Measurements from ENCODE around the gene FBXO11. TPM values are rescaled to one million over a fixed set of nuclear protein-coding genes. Genes with fewer than 3 reads are reported as not detected.
"Not testable (repeated sequence)": the region's sequence is repeated elsewhere in the genome, so short reads cannot be mapped to it uniquely, and the experiment has no call there.

The FBXO11 gene
- total RNA-seq, 4 donors from 2014 or later: 37.3 to 53.8 (median 47.0) TPM

GRCh38 chr2:47905386-47906156 lies 727 bp downstream of the FBXO11 start:
- WGBS: 1% methylated on average over 40 of the region's 105 CpGs
- intact Hi-C loops (cut with DNase I): loop anchor here (5.0 kb wide), 3 partner anchors 123 to 532 kb away; partner anchors contain the start of gene MSH6
- H3K36me3 ChIP-seq: no peaks in the 10 kb centered on the region

GRCh38 chr2:47903781-47904490 lies 2.4 kb downstream of the FBXO11 start:
- Histone ChIP-seq H3K4me1 (peaks cover 21 to 52% (median 49%) of the 10 kb centered on the region in 4 donors), H3K9me3 (no peaks in the 10 kb centered on the region), H3K27ac (replicated peaks in 1 of 4) (peak overlapping the region; percentile 92 to 100 (median 99)), H3K27me3 (no peaks in the 10 kb centered on the region), H3K4me3 (peak overlapping the region; percentile 80 to 97 (median 94)), H3K36me3 (no peaks in the 10 kb centered on the region)
- TF ChIP-seq POLR2A (IDR thresholded peaks at IDR 0.05; ENCODE audit: low read depth): no peak
- TF ChIP-seq POLR2AphosphoS5 (IDR thresholded peaks at IDR 0.05): no peak
- no peak for TF ChIP-seq EP300 (IDR thresholded peaks at IDR 0.05)
- TF ChIP-seq CTCF (IDR thresholded peaks at IDR 0.05): no peak
- no peak for DNase-seq (ENCODE audit: extremely low spot score)
- intact Hi-C loops (cut with DNase I): loop anchor here (5.0 kb wide), 1 partner anchor 37 kb away; no protein-coding TSS in a partner anchor
- 1% methylated on average over 9 of the region's 10 CpGs for WGBS

More at GRCh38 chr2:47905386-47906156, 727 bp downstream of the FBXO11 start:
- Histone ChIP-seq H3K4me1 (peaks cover 14 to 38% (median 37%) of the 10 kb centered on the region in 4 donors), H3K4me3 (peak overlapping the region; percentile 80 to 97 (median 94)), H3K9me3 (no peaks in the 10 kb centered on the region), H3K27me3 (no peaks in the 10 kb centered on the region), H3K27ac (replicated peaks in 1 of 4) (peak overlapping the region; percentile 92 to 100 (median 99))
- DNase-seq (ENCODE audit: extremely low spot score): no peak
- TF ChIP-seq EP300 (IDR thresholded peaks at IDR 0.05) (no peak), POLR2A (IDR thresholded peaks at IDR 0.05; ENCODE audit: low read depth) (no peak), POLR2AphosphoS5 (IDR thresholded peaks at IDR 0.05) (no peak), CTCF (IDR thresholded peaks at IDR 0.05) (no peak)

- peak overlapping the region in 1 of 4 donors; percentile 6 for H3K27ac ChIP-seq (replicated peaks in 1 of 4)
- WGBS: 90% methylated on average over 13 of the region's 13 CpGs
- H3K4me1 ChIP-seq: peaks cover 26 to 65% (median 60%) of the 10 kb centered on the region in 4 donors
- not testable (repeated sequence) for H3K27me3 ChIP-seq; H3K36me3 ChIP-seq; H3K4me3 ChIP-seq; H3K9me3 ChIP-seq; DNase-seq (ENCODE audit: extremely low spot score)
- intact Hi-C loops (cut with DNase I): loop anchor here (5.0 kb wide), 1 partner anchor 35 kb away; no protein-coding TSS in a partner anchor
Measured at GRCh38 chr2:47901892-47902291, 4.4 kb downstream of the FBXO11 start.

GRCh38 chr2:47900857-47901256 lies 5.4 kb downstream of the FBXO11 start:
- H3K9me3 ChIP-seq: no peaks in the 10 kb centered on the region
- intact Hi-C loops (cut with DNase I): loop anchor here (5.0 kb wide), 1 partner anchor 34 kb away; no protein-coding TSS in a partner anchor
- no peak for DNase-seq (ENCODE audit: extremely low spot score)
- H3K4me1 ChIP-seq: peaks cover 31 to 76% (median 69%) of the 10 kb centered on the region in 4 donors
- H3K27ac ChIP-seq (replicated peaks in 1 of 4): no peak overlapping the region
- 58% methylated on average over 10 of the region's 10 CpGs for WGBS
- TF ChIP-seq CTCF (IDR thresholded peaks at IDR 0.05): no peak
- TF ChIP-seq POLR2AphosphoS5 (IDR thresholded peaks at IDR 0.05): no peak
- TF ChIP-seq POLR2A (IDR thresholded peaks at IDR 0.05; ENCODE audit: low read depth): no peak
- no peak for TF ChIP-seq EP300 (IDR thresholded peaks at IDR 0.05)
- H3K36me3 ChIP-seq: no peaks in the 10 kb centered on the region
- no peak overlapping the region for H3K4me3 ChIP-seq
- no peaks in the 10 kb centered on the region for H3K27me3 ChIP-seq
